Measurements from ENCODE around the gene REPS2. TPM values are rescaled to one million over a fixed set of nuclear protein-coding genes. Genes with fewer than 3 reads are reported as not detected.

REPS2 gene
- total RNA-seq, 2 donors from 2014 or later, result 30.7 to 46.5 TPM

DNA sequence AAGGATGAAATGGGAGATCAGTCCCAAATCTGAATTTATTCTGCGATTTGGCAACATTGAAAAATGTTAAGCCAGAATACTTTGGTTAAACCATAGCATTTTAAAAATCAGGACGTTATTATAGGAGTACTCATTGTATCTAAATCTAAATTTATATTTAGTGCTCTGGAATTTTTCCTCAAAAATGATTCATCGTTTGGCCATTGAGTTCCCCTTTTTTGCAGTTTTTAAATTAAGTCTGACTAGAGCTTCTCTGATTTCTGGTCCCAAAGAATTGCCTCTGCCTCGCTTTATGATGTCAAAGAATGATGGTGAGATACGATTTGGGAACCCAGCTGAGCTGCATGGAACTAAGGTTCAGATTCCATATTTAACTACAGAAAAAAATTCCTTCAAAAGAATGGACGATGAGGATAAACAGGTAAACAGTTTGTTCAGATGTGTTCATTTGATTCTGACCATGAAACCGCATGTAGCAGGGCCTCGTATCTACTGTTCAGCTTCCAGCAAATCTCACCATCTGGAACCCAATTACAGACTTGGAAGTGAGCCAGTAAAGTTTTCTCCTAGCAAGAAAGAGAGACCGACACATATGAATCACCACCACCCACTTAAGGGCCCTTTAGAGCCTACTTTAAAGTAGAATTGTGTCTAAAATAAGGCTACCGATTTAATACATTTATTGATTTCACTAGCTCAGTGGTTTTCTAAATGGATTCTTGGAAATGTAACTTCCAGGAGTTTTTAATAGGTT, 75.6 kb downstream of the REPS2 start:
- 69% methylated on average over 10 of the region's 10 CpGs for WGBS
- TF ChIP-seq, protein P1, sequence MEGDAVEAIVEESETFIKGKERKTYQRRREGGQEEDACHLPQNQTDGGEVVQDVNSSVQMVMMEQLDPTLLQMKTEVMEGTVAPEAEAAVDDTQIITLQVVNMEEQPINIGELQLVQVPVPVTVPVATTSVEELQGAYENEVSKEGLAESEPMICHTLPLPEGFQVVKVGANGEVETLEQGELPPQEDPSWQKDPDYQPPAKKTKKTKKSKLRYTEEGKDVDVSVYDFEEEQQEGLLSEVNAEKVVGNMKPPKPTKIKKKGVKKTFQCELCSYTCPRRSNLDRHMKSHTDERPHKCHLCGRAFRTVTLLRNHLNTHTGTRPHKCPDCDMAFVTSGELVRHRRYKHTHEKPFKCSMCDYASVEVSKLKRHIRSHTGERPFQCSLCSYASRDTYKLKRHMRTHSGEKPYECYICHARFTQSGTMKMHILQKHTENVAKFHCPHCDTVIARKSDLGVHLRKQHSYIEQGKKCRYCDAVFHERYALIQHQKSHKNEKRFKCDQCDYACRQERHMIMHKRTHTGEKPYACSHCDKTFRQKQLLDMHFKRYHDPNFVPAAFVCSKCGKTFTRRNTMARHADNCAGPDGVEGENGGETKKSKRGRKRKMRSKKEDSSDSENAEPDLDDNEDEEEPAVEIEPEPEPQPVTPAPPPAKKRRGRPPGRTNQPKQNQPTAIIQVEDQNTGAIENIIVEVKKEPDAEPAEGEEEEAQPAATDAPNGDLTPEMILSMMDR (IDR thresholded peaks at IDR 0.05), result no peak
- TF ChIP-seq POLR2AphosphoS5 (IDR thresholded peaks at IDR 0.05) (no peak), POLR2A (IDR thresholded peaks at IDR 0.05) (no peak)
- Histone ChIP-seq H3K9me3 (no peaks in the 10 kb centered on the region), H3K27me3 (replicated peaks; ENCODE audit: insufficient read depth) (no peaks in the 10 kb centered on the region), H3K4me3 (no peak overlapping the region), H3K27ac (no peak overlapping the region), H3K36me3 (no peaks in the 10 kb centered on the region), H3K4me1 (replicated peaks) (no peaks in the 10 kb centered on the region)
- intact Hi-C loops (cut with DNase I), result no loop called here
- DNase-seq (ENCODE audit: low spot score), result no peak

DNA sequence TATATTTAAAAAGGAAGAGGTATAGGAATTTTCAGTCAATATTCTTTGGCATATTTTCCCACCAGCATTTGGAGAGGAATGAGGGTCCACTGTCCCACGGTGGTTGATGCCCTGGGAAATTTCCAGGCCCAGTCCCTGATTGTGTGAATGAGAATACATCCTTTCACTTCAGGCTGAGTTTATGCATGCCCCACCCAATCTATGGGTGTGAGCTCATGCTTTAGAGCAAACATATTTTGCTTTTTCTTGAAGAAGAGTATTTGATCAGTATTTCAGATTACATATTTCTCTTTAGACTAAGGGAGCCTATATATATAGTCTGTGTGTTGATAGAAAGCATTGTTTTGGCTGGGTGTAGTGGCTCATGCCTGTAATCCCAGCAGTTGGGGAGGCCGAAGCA, 77.2 kb downstream of the REPS2 start:
- Histone ChIP-seq H3K4me3 (no peak overlapping the region), H3K4me1 (replicated peaks) (no peaks in the 10 kb centered on the region), H3K36me3 (no peaks in the 10 kb centered on the region), H3K9me3 (no peaks in the 10 kb centered on the region), H3K27me3 (replicated peaks; ENCODE audit: insufficient read depth) (no peaks in the 10 kb centered on the region), H3K27ac (no peak overlapping the region)
- 92% methylated on average over 2 of the region's 2 CpGs for WGBS
- no peak for DNase-seq (ENCODE audit: low spot score)
- TF ChIP-seq POLR2AphosphoS5 (IDR thresholded peaks at IDR 0.05) (no peak), POLR2A (IDR thresholded peaks at IDR 0.05) (no peak)
- TF ChIP-seq, protein P1 (IDR thresholded peaks at IDR 0.05), result no peak
- intact Hi-C loops (cut with DNase I), result no loop called here

DNA sequence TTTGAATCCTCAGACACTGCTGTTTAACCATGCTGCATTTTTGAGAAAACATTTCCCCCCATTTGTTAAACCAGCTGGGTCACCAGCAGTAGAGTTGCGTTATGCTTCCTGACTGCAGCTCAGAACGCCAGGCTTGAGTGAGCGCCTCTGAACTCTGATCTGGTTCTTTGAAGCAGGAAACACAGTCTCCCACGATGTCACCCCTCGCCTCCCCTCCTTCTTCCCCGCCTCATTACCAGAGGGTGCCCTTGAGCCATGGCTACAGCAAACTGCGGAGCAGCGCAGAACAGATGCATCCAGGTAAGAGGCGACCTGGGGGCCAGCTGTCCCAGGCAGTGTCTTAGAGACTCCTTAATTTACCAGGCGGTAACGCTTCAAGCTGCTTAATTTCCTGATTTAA, 78.4 kb downstream of the REPS2 start:
- TF ChIP-seq, protein P1 (IDR thresholded peaks at IDR 0.05), result no peak
- TF ChIP-seq POLR2A (IDR thresholded peaks at IDR 0.05), result no peak
- TF ChIP-seq POLR2AphosphoS5 (IDR thresholded peaks at IDR 0.05), result no peak
- DNase-seq (ENCODE audit: low spot score), result no peak
- no peaks in the 10 kb centered on the region for H3K4me1 ChIP-seq (replicated peaks)
- no peak overlapping the region for H3K4me3 ChIP-seq
- H3K36me3 ChIP-seq, result no peaks in the 10 kb centered on the region
- intact Hi-C loops (cut with DNase I), result no loop called here
- H3K27ac ChIP-seq, result no peak overlapping the region
- WGBS, result 75% methylated on average over 11 of the region's 11 CpGs
- H3K27me3 ChIP-seq (replicated peaks; ENCODE audit: insufficient read depth), result no peaks in the 10 kb centered on the region
- no peaks in the 10 kb centered on the region for H3K9me3 ChIP-seq

DNA sequence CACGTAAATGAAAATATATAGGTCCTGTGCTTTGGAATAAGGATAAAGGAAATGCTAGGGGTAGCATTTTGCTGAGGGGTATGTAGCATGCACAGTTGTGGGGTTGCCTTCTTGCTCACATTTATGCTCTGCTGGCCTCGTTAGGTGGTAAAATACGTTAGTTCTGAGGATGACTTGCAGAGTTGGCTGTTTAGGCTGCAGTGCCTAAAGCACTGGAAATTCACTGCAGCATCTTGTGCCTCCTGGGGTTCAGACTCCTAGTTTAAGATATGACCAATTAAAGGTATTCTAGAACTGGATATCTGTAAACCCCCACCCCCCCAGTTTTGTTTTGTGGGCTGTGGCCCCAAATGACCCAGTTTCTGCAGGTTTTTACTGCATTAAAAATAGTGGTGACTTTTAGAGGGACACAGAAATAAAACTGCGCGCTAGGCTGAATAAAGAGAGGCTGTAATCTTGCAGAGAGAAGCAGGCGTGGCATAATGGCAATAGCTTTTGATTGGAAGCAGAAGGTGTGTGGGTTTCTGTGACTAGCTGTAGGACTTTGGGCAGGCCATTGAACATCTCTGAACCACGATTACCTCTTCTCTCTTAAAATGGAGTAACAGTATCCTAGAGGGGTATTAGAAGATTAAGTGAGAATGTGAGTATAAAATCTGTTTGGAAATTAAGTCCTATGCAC, 79.3 kb downstream of the REPS2 start:
- H3K4me3 ChIP-seq, result no peak overlapping the region
- no peaks in the 10 kb centered on the region for H3K9me3 ChIP-seq
- intact Hi-C loops (cut with DNase I), result no loop called here
- H3K36me3 ChIP-seq, result no peaks in the 10 kb centered on the region
- no peaks in the 10 kb centered on the region for H3K4me1 ChIP-seq (replicated peaks)
- no peaks in the 10 kb centered on the region for H3K27me3 ChIP-seq (replicated peaks; ENCODE audit: insufficient read depth)
- 92% methylated on average over 7 of the region's 7 CpGs for WGBS
- TF ChIP-seq, protein P1 (IDR thresholded peaks at IDR 0.05), result no peak
- no peak for TF ChIP-seq POLR2AphosphoS5 (IDR thresholded peaks at IDR 0.05)
- no peak for TF ChIP-seq POLR2A (IDR thresholded peaks at IDR 0.05)
- H3K27ac ChIP-seq, result no peak overlapping the region
- no peak for DNase-seq (ENCODE audit: low spot score)

DNA sequence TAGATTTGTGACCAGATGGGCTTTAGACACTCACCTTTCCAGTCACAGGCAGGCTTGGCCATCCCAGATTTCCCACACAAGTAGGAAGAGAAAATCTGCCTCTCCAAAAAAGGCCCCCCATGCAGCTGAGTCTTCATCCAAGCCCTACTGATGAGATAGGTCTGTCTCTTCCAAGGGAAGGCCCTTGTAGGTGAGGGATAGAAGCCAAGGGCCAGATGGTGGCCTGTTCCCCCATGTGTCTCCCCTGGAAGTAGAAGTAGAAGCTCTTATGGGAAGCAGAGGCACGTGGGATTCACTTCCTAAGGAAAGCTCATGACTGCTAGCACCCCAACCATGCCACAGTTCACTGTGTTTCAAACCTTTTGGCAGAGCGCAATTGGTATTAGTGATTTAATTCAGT, 81.5 kb downstream of the REPS2 start:
- TF ChIP-seq, protein P1 (IDR thresholded peaks at IDR 0.05), result no peak
- TF ChIP-seq POLR2A (IDR thresholded peaks at IDR 0.05), result no peak
- TF ChIP-seq POLR2AphosphoS5 (IDR thresholded peaks at IDR 0.05), result no peak
- H3K27ac ChIP-seq, result no peak overlapping the region
- no peaks in the 10 kb centered on the region for H3K4me1 ChIP-seq (replicated peaks)
- H3K4me3 ChIP-seq, result no peak overlapping the region
- intact Hi-C loops (cut with DNase I), result no loop called here
- H3K9me3 ChIP-seq, result no peaks in the 10 kb centered on the region
- DNase-seq (ENCODE audit: low spot score), result no peak
- no peaks in the 10 kb centered on the region for H3K27me3 ChIP-seq (replicated peaks; ENCODE audit: insufficient read depth)
- no peaks in the 10 kb centered on the region for H3K36me3 ChIP-seq
- WGBS, result 80% methylated on average over 2 of the region's 2 CpGs
